Esophagus muscularis mucosa (tissue), 4 donors: Measurements from ENCODE around the gene PIAS4. TPM values are rescaled to one million over a fixed set of nuclear protein-coding genes. Genes with fewer than 3 reads are reported as not detected.
A peak's percentile ranks its signal among the peaks of the same experiment; 100 is the strongest.

Source experiments
- DNase-seq: peaks from one replicate; pipeline ENCODE4 v3.0.0-alpha.2; 2017; ENCODE audit errors: extremely low spot score
- H3K27ac ChIP-seq, 4 donors: fragments of 200-600 bp; sonication (generic); replicated peaks in 1 of 4; 1 replicate in 3 of 4; 2 replicates in 1 of 4; pipeline ENCODE4 v1.5.1; 2016 to 2019; ENCODE audit warnings: mild to moderate bottlenecking in 1 of 4
- H3K27me3 ChIP-seq, 4 donors: fragments of 200-600 bp; sonication (generic); one replicate each; pipeline versions ENCODE4 v1.5.1 to v1.6.0; 2016 to 2019
- H3K36me3 ChIP-seq, 4 donors: fragments of 200-600 bp; sonication (generic); one replicate each; pipeline ENCODE4 v1.5.1; 2016 to 2019
- H3K4me1 ChIP-seq, 4 donors: fragments of 200-600 bp; sonication (generic); one replicate each; pipeline ENCODE4 v1.5.1; 2016 to 2019
- H3K4me3 ChIP-seq, 4 donors: fragments of 200-600 bp; sonication (generic); 1 replicate in 2 of 4; 2 replicates in 2 of 4; pipeline ENCODE4 v1.5.1; 2016 to 2019; ENCODE audit warnings: mild to moderate bottlenecking in 4 of 4, moderate library complexity in 1 of 4
- H3K9me3 ChIP-seq, 4 donors: fragments of 200-600 bp; sonication (generic); 1 replicate in 3 of 4; 2 replicates in 1 of 4; pipeline ENCODE4 v1.5.1; 2016 to 2019
- EP300 ChIP-seq: sonication (generic); formaldehyde crosslinking; IDR thresholded peaks from one replicate; pipeline ENCODE4 v1.6.1; 2017; ENCODE audit warnings: antibody characterized with exemption
- POLR2A ChIP-seq: fragments of 450-650 bp; IDR thresholded peaks from one replicate; pipeline ENCODE4 v1.6.1; 2017; ENCODE audit warnings: antibody characterized with exemption, moderate library complexity, mild to moderate bottlenecking, low read depth
- POLR2AphosphoS5 ChIP-seq, 2 donors: sonication (generic); formaldehyde crosslinking; IDR thresholded peaks; one replicate each; pipeline ENCODE4 v1.6.1; 2017; ENCODE audit warnings: antibody characterized with exemption in 2 of 2
- WGBS: methylation state at CpG from one replicate; pipeline ENCODE4 v1.1.5; 2018; 5-methylcytosine and 5-hydroxymethylcytosine counted together
- intact Hi-C: fragments of 100-400 bp; cut with DNase I; formaldehyde crosslinking; loops from one replicate; pipeline ENCODE4 v1.15.1; 2023
- small RNA-seq, 3 donors: library from RNA; depleted of rRNA; stranded (forward); fragments of <200 nt; gene quantifications; one replicate each; pipeline ENCODE3, GENCODE V24; 2016
- total RNA-seq, 4 donors: library from RNA; depleted of rRNA; stranded (reverse); fragments of >200 nt; gene quantifications; one replicate each; pipeline versions ENCODE4 v1.1.0 to v1.2.1, GENCODE V29; 2016
- TF ChIP-seq, protein P1 (sequence below), 3 experiments: fragments of 200-600 bp in 2 of 3; fragments of 450-650 bp in 1 of 3; sonication (generic) in 2 of 3; IDR thresholded peaks; one replicate each; pipeline ENCODE4 v1.5.1; 2017 to 2019; ENCODE audit warnings: antibody characterized with exemption in 3 of 3, mild to moderate bottlenecking in 2 of 3, moderate library complexity in 1 of 3

The PIAS4 gene
- total RNA-seq, 4 donors from 2014 or later, result 16.6 to 34.1 (median 24.8) TPM

DNA sequence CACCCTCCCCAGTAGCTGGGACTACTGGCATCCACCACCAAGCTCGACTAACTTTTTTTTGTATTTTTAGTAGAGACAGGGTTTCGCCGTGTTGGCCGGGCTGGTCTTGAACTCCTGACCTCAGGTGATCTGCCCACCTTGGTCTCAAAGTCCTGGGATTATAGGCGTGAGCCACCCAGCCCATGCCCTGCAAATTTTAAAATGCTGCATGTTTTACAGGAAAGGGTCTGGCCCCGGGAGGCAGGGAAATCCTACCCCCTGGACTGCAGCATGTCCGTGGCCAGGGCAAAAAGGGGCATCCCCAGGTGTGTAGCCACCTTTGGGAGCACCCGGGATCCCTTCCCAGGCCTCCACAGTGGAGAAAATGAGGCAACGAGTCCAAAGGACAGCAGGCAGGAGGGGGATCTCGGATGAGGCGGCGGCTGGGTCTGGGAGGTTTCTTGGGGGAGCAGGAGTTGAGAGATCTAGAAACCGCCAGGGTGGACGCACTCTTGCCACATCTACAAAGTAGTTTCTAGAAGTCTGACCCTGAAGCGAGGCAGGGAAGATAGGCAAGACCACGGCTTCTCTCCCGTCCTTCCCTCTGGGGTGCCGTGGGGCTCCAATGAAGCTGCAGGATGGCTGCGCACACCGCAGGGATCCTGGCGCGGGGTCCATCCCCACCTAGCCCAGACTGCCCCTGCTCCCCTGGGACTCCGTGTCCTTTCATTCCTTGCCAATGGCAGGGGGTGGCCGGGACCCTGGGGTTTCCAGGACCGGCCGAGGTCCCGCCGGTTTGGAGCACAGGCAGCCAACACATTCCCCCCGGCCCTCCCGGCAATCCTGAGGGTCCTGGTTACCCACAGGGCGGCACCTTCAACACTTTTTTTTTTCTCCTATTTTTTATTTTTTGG lies 80.5 kb downstream of the PIAS4 start:
- H3K4me1 ChIP-seq, result peaks cover 6 to 18% (median 15%) of the 10 kb centered on the region in 4 donors
- no peaks in the 10 kb centered on the region for H3K9me3 ChIP-seq
- no peak overlapping the region for H3K4me3 ChIP-seq
- no peak for TF ChIP-seq POLR2AphosphoS5 (IDR thresholded peaks at IDR 0.05)
- no peak for TF ChIP-seq EP300
- TF ChIP-seq, protein P1, sequence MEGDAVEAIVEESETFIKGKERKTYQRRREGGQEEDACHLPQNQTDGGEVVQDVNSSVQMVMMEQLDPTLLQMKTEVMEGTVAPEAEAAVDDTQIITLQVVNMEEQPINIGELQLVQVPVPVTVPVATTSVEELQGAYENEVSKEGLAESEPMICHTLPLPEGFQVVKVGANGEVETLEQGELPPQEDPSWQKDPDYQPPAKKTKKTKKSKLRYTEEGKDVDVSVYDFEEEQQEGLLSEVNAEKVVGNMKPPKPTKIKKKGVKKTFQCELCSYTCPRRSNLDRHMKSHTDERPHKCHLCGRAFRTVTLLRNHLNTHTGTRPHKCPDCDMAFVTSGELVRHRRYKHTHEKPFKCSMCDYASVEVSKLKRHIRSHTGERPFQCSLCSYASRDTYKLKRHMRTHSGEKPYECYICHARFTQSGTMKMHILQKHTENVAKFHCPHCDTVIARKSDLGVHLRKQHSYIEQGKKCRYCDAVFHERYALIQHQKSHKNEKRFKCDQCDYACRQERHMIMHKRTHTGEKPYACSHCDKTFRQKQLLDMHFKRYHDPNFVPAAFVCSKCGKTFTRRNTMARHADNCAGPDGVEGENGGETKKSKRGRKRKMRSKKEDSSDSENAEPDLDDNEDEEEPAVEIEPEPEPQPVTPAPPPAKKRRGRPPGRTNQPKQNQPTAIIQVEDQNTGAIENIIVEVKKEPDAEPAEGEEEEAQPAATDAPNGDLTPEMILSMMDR (IDR thresholded peaks at IDR 0.05), result no peak
- TF ChIP-seq POLR2A, result no peak
- H3K27me3 ChIP-seq, result no peaks in the 10 kb centered on the region
- DNase-seq, result no peak
- 84% methylated on average over 31 of the region's 31 CpGs for WGBS
- intact Hi-C loops, result no loop called here
- no peak overlapping the region for H3K27ac ChIP-seq
- H3K36me3 ChIP-seq, result peaks cover 22 to 40% (median 39%) of the 10 kb centered on the region in 4 donors

DNA sequence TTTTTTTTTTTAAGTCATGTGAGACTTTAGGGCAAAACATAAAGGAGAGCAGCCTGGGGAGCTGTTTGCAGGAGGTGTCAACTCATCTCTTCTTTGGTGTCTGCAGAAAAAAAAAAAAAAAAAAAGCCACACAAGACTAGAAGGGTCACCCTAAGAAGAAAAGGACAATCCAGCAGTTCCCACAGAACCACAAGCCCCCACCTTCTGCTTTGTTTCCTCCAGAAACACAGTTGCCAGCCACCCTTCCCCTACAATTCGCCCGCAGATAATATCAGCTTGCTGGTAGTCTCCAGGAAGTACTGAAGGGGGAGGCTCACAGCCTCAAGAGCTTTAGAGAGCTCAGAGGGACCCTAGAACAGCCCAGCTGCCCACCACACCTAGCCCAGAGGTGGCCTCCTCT lies 81.4 kb downstream of the PIAS4 start:
- TF ChIP-seq EP300 (no peak), POLR2AphosphoS5 (IDR thresholded peaks at IDR 0.05) (no peak), POLR2A (no peak)
- TF ChIP-seq, protein P1 (IDR thresholded peaks at IDR 0.05), result no peak
- peaks cover 4 to 14% (median 9%) of the 10 kb centered on the region in 4 donors for H3K4me1 ChIP-seq
- H3K36me3 ChIP-seq, result peaks cover 29 to 50% (median 46%) of the 10 kb centered on the region in 4 donors
- intact Hi-C loops, result no loop called here
- peak overlapping the region in 3 of 4 donors; percentile 12 to 29 (median 14) for H3K4me3 ChIP-seq
- no peak for DNase-seq
- no peaks in the 10 kb centered on the region for H3K27me3 ChIP-seq
- H3K9me3 ChIP-seq, result no peaks in the 10 kb centered on the region
- WGBS, result 72% methylated on average over 2 of the region's 2 CpGs
- peak overlapping the region in 2 of 4 donors; percentile 13 to 25 for H3K27ac ChIP-seq

Small RNAs within 50 kb of the gene (small RNA-seq; reads per million reads assigned to genes)
- 6.8 to 8.5 (median 7.2) reads per million in 3 donors for gene SNORD37

Other genes starting within 250 kb of the PIAS4 start
- 10 to 100 TPM; 13.7 to 40.5 (median 24.4) TPM for gene APBA3, start 246.0 kb upstream of the PIAS4 start, total RNA-seq
- 10 to 100 TPM; 45.2 to 84.3 (median 77.4) TPM for gene MRPL54, start 245.1 kb upstream of the PIAS4 start, total RNA-seq
- not detected for gene RAX2, start 235.5 kb upstream of the PIAS4 start, total RNA-seq
- gene MATK, start 221.4 kb upstream of the PIAS4 start, total RNA-seq, result 1 to 10 TPM in 3 of 4 donors, under 1 TPM in 1; 0.13 to 2.9 (median 1.8) TPM
- gene ZFR2, start 138.7 kb upstream of the PIAS4 start, total RNA-seq, result under 1 TPM in 1 of 4 donors, not detected in 3; 0.69 TPM
- 1 to 10 TPM in 1 of 4 donors, under 1 TPM in 3; 0.42 to 1.3 (median 0.82) TPM for gene ATCAY, start 127.1 kb upstream of the PIAS4 start, total RNA-seq
- gene NMRK2, start 74.7 kb upstream of the PIAS4 start, total RNA-seq, result 1 to 10 TPM in 1 of 4 donors, under 1 TPM in 2, not detected in 1; 0.39 to 2.1 (median 0.69) TPM
- 100 to 1,000 TPM; 140 to 226 (median 212) TPM for gene DAPK3, start 36.6 kb upstream of the PIAS4 start, total RNA-seq
- 1,000 to 10,000 TPM; 2,280 to 3,286 (median 2,635) TPM for gene EEF2, start 22.3 kb upstream of the PIAS4 start, total RNA-seq
- gene ZBTB7A, start 59.2 kb downstream of the PIAS4 start, total RNA-seq, result 100 to 1,000 TPM in 2 of 4 donors, 10 to 100 TPM in 2; 71.9 to 137 (median 114) TPM
- gene MAP2K2, start 116.4 kb downstream of the PIAS4 start, total RNA-seq, result 100 to 1,000 TPM in 2 of 4 donors, 10 to 100 TPM in 2; 59.0 to 145 (median 101) TPM
- not detected for gene CREB3L3, start 145.9 kb downstream of the PIAS4 start, total RNA-seq
- gene SIRT6, start 174.8 kb downstream of the PIAS4 start, total RNA-seq, result 10 to 100 TPM; 16.0 to 24.1 (median 19.9) TPM
- gene ANKRD24, start 175.0 kb downstream of the PIAS4 start, total RNA-seq, result 1 to 10 TPM in 2 of 4 donors, under 1 TPM in 2; 0.32 to 2.5 (median 0.96) TPM
- gene EBI3, start 221.8 kb downstream of the PIAS4 start, total RNA-seq, result 1 to 10 TPM; 1.1 to 6.6 (median 1.9) TPM
- gene YJU2, start 239.3 kb downstream of the PIAS4 start, total RNA-seq, result 10 to 100 TPM; 17.0 to 29.1 (median 26.4) TPM